Ovary (tissue), 9 donors: ENCODE measurements around the gene CCDC102A. TPM values are rescaled to one million over a fixed set of nuclear protein-coding genes. Genes with fewer than 3 reads are reported as not detected.

ENCODE experiments used
- DNase-seq, 5 donors: peaks; one replicate each; pipeline ENCODE4 v3.0.0-alpha.2; 2019 to 2020
- H3K27ac ChIP-seq, 2 donors: fragments of 200-600 bp; one replicate each; pipeline versions ENCODE4 v1.5.1 to v1.8.0; 2019 to 2022
- H3K27me3 ChIP-seq: fragments of 200-600 bp; one replicate; pipeline ENCODE4 v1.8.0; 2022
- H3K36me3 ChIP-seq: fragments of 200-600 bp; sonication (generic); one replicate; pipeline ENCODE4 v1.5.1; 2019
- H3K4me1 ChIP-seq: one replicate; pipeline ENCODE4 v1.8.1; 2013; ENCODE audit warnings: mild to moderate bottlenecking, moderate library complexity; ENCODE audit not compliant: insufficient read depth
- H3K4me3 ChIP-seq: fragments of 200-600 bp; sonication (generic); one replicate; pipeline ENCODE4 v1.5.1; 2017
- H3K9me3 ChIP-seq, 2 donors: fragments of 200-600 bp in 1 of 2; sonication (generic) in 1 of 2; one replicate each; pipeline versions ENCODE4 v1.5.1 to v1.8.1; 2013 to 2019; ENCODE audit warnings: mild to moderate bottlenecking in 1 of 2, moderate library complexity in 1 of 2
- EP300 ChIP-seq: sonication (generic); formaldehyde crosslinking; IDR thresholded peaks from one replicate; pipeline ENCODE4 v1.6.1; 2017; ENCODE audit warnings: antibody characterized with exemption
- POLR2A ChIP-seq: fragments of 450-650 bp; IDR thresholded peaks from one replicate; pipeline ENCODE4 v1.6.1; 2017; ENCODE audit warnings: antibody characterized with exemption, mild to moderate bottlenecking, moderate library complexity
- WGBS, 3 donors: extraction: QIAGEN DNeasy Blood & Tissue Kit in 1 of 3; methylation state at CpG; one replicate each; pipeline versions ENCODE4 v1.1.5 to v1.1.7; 2013 to 2017; 5-methylcytosine and 5-hydroxymethylcytosine counted together
- intact Hi-C, 4 donors: fragments of 100-400 bp; cut with DNase I; formaldehyde crosslinking; loops; one replicate each; pipeline versions ENCODE4 v1.11.0 to v1.15.1; 2022 to 2023
- polyA plus RNA-seq, 2 donors: library from polyadenylated mRNA; stranded (reverse); fragments of 200-250 nt in 1 of 2; fragments of 350-450 nt in 1 of 2; fragmentation: Illumina TruSeq in 1 of 2; extraction: RNeasy Lipid Tissue Mini Kit (QIAGEN cat#74804) in 1 of 2; gene quantifications; one replicate each; pipeline ENCODE4 v1.2.3, GENCODE V29; 2013 to 2014
- total RNA-seq, 7 donors: library from RNA; depleted of rRNA in 2 of 7; stranded (reverse); fragments of >200 nt in 2 of 7; fragmentation: NEBNext Ultra II Directional in 3 of 7; extraction: Animal tissue kit (Norgen Biotek cat#: 25700) in 3 of 7; gene quantifications; one replicate each; pipeline versions ENCODE4 v1.1.0 to v1.2.4, GENCODE V29; 2016 to 2023
- TF ChIP-seq, protein P1 (sequence below), 3 donors: fragments of 450-650 bp in 2 of 3; fragments of 200-600 bp in 1 of 3; IDR thresholded peaks; one replicate each; pipeline versions ENCODE4 v1.5.1 to v1.8.0; 2016 to 2022; ENCODE audit warnings: antibody characterized with exemption in 3 of 3, mild to moderate bottlenecking in 1 of 3
- donor health status: DM: no; HTN: no; CAD: no; lungs with moderate emphysema.
- donor health status: DM: no; HTN: no; CAD: no.
- donor health status: Bipolar disorder and iron deficiency.
- donor health status: DM: yes; HTN: yes; CAD: no.
- donor health status: DM: no; HTN: no; CAD: no.
- donor health status: DM: yes; HTN: yes; CAD: no.

The CCDC102A gene
- total and polyA plus RNA-seq, 9 donors = 5.9 to 22.4 (median 12.5) TPM

DNA sequence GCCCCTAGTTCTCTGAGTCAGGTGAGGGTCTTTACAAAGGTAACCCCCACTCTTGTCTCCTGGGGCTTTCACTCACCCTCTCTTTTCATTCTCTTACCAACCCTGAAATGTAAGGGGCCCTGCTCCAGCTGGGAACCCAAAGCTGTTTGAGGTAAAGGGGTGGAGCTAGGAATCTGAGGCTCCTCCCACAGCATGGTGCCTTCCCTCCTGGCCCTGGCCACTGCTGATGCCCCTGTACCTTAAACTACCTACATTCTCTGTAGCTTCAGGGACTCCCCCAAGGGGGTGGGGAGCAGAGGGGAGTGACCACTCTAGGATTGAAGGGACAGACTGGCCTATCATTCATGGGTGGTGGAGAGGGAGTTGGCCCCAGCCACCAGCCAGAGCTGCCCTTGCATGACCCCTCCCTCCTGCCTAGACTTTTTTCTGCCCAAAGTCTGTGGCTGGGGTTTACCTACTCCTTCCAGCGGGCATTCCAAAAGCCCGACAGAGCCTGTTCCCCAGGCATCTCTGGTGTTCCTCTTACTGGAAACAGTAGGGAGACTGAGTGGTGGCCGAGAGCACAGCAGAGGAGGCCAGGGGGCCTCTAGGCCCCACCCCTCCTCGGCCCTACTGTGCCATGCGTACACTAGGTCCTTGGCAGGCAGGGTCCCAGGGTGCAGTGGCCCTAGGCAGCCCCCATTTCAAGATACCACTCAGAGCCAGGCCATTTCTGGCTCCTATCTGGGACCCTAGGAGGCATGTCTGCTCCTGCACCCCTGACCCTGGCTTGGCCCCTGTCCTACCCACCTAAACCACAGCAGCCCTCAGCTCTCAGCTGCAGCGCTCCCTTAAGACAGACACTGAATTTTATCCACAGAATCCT, 59.6 kb downstream of the CCDC102A start:
- peaks cover 18% of the 10 kb centered on the region for H3K4me1 ChIP-seq
- DNase-seq = no peak
- intact Hi-C loops = no loop called here
- no peaks in the 10 kb centered on the region for H3K27me3 ChIP-seq
- no peaks in the 10 kb centered on the region for H3K9me3 ChIP-seq
- H3K36me3 ChIP-seq = no peaks in the 10 kb centered on the region
- peak overlapping the region in 1 of 2 donors; percentile 5 for H3K27ac ChIP-seq
- 80 to 90% (median 88%) methylated on average over 4 to 6 of the region's 6 CpGs for WGBS, 3 donors
- TF ChIP-seq, protein P1, sequence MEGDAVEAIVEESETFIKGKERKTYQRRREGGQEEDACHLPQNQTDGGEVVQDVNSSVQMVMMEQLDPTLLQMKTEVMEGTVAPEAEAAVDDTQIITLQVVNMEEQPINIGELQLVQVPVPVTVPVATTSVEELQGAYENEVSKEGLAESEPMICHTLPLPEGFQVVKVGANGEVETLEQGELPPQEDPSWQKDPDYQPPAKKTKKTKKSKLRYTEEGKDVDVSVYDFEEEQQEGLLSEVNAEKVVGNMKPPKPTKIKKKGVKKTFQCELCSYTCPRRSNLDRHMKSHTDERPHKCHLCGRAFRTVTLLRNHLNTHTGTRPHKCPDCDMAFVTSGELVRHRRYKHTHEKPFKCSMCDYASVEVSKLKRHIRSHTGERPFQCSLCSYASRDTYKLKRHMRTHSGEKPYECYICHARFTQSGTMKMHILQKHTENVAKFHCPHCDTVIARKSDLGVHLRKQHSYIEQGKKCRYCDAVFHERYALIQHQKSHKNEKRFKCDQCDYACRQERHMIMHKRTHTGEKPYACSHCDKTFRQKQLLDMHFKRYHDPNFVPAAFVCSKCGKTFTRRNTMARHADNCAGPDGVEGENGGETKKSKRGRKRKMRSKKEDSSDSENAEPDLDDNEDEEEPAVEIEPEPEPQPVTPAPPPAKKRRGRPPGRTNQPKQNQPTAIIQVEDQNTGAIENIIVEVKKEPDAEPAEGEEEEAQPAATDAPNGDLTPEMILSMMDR (IDR thresholded peaks at IDR 0.05) = no peak
- no peak for TF ChIP-seq EP300
- TF ChIP-seq POLR2A = no peak
- H3K4me3 ChIP-seq = no peak overlapping the region

GRCh38 chr16:57475711-57476339, 60.5 kb downstream of the CCDC102A start:
- Histone ChIP-seq H3K4me1 (peaks cover 18% of the 10 kb centered on the region), H3K9me3 (no peaks in the 10 kb centered on the region), H3K4me3 (no peak overlapping the region), H3K27me3 (no peaks in the 10 kb centered on the region), H3K36me3 (no peaks in the 10 kb centered on the region), H3K27ac (peak overlapping the region in 1 of 2 donors; percentile 5)
- no peak for DNase-seq
- TF ChIP-seq EP300 (no peak), POLR2A (no peak)
- TF ChIP-seq, protein P1 (IDR thresholded peaks at IDR 0.05) = peak in 1 of 3 donors; percentile 15
- intact Hi-C loops = no loop called here
- 41 to 46% (median 44%) methylated on average over 9 to 12 of the region's 12 CpGs for WGBS, 3 donors

GRCh38 chr16:57474671-57475661, 61.4 kb downstream of the CCDC102A start:
- 83 to 90% (median 86%) methylated on average over 27 to 30 of the region's 30 CpGs for WGBS, 3 donors
- H3K4me1 ChIP-seq = peaks cover 20% of the 10 kb centered on the region
- no peak overlapping the region for H3K4me3 ChIP-seq
- H3K27ac ChIP-seq = no peak overlapping the region
- intact Hi-C loops = no loop called here
- no peaks in the 10 kb centered on the region for H3K27me3 ChIP-seq
- TF ChIP-seq, protein P1 (IDR thresholded peaks at IDR 0.05) = no peak
- no peak for TF ChIP-seq EP300
- no peak for TF ChIP-seq POLR2A
- DNase-seq = no peak
- H3K9me3 ChIP-seq = no peaks in the 10 kb centered on the region
- no peaks in the 10 kb centered on the region for H3K36me3 ChIP-seq

GRCh38 chr16:57473906-57474305, 62.5 kb downstream of the CCDC102A start:
- Histone ChIP-seq H3K27ac (no peak overlapping the region), H3K4me3 (no peak overlapping the region), H3K36me3 (no peaks in the 10 kb centered on the region), H3K27me3 (no peaks in the 10 kb centered on the region), H3K4me1 (peaks cover 10% of the 10 kb centered on the region), H3K9me3 (no peaks in the 10 kb centered on the region)
- intact Hi-C loops = no loop called here
- TF ChIP-seq, protein P1 (IDR thresholded peaks at IDR 0.05) = no peak
- no peak for DNase-seq
- WGBS, 3 donors = 66 to 72% (median 70%) methylated on average over 8 of the region's 8 CpGs
